ENCODE results near the gene DHRSX.

Gene DHRSX

GRCh38 chrX:2450681-2451080 lies 50.1 kb downstream of the DHRSX start:
- DNase-seq = no peak
- Histone ChIP-seq H3K4me3 (ENCODE audit: low read depth, low read length) (no peak overlapping the region), H3K27ac (no peak overlapping the region), H3K27me3 (replicated peaks) (no peaks in the 10 kb centered on the region), H3K36me3 (replicated peaks) (no peaks in the 10 kb centered on the region)
- in situ Hi-C loops (cut with HindIII; ENCODE audit: low pct_ligation_motif_present, low sequenced_read_pairs) = no loop called here
- TF ChIP-seq CTCF (IDR thresholded peaks at IDR 0.05; ENCODE audit: low read depth, low read length, missing control alignments) = no peak

DNA sequence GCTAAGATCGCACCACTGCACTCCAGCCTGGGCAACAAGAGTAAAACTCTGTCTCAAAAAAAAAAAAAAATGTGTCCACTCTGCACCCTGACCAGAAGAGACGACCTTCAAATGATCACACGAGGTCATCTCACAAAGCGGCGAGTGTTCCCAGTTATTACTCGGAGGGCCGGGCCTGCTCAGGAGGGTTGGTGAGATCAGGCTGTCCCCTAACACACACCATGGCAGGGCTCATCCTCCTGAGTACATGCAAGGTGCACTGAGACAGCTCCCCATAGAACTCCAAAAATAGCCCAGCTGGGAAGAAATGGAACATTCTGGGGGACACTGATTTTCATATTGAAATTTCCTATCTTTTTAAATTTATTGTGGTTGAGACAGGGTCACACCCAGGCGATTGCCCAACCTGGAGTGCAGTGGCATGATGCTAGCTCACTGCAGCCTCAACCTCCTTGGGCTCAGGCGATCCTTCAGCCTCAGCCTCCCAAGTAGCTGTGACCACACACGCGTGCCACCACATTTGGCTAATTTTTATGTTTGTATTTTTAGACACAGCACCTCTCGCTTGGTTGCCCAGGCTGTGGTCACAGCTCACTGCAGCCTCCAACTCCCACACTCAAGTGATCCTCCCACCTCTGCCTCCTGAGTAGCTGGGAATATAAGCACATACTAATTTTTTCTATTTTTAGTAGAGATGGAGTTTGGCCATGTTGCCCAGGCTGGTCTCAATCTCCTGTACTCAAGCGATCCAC lies 51.5 kb downstream of the DHRSX start:
- no peak overlapping the region for H3K27ac ChIP-seq
- no peak for TF ChIP-seq CTCF (IDR thresholded peaks at IDR 0.05; ENCODE audit: low read depth, low read length, missing control alignments)
- H3K27me3 ChIP-seq (replicated peaks) = no peaks in the 10 kb centered on the region
- DNase-seq = no peak
- H3K4me3 ChIP-seq (ENCODE audit: low read depth, low read length) = no peak overlapping the region
- no peaks in the 10 kb centered on the region for H3K36me3 ChIP-seq (replicated peaks)
- in situ Hi-C loops (cut with HindIII; ENCODE audit: low pct_ligation_motif_present, low sequenced_read_pairs) = no loop called here

- Histone ChIP-seq H3K27me3 (replicated peaks) (no peaks in the 10 kb centered on the region), H3K4me3 (ENCODE audit: low read depth, low read length) (no peak overlapping the region), H3K36me3 (replicated peaks) (no peaks in the 10 kb centered on the region), H3K27ac (no peak overlapping the region)
- in situ Hi-C loops (cut with HindIII; ENCODE audit: low pct_ligation_motif_present, low sequenced_read_pairs) = no loop called here
- no peak for DNase-seq
- no peak for TF ChIP-seq CTCF (IDR thresholded peaks at IDR 0.05; ENCODE audit: low read depth, low read length, missing control alignments)
Measured at GRCh38 chrX:2447484-2447883, 53.3 kb downstream of the DHRSX start.

- Histone ChIP-seq H3K4me3 (ENCODE audit: low read depth, low read length) (no peak overlapping the region), H3K27ac (no peak overlapping the region), H3K36me3 (replicated peaks) (no peaks in the 10 kb centered on the region), H3K27me3 (replicated peaks) (no peaks in the 10 kb centered on the region)
- in situ Hi-C loops (cut with HindIII; ENCODE audit: low pct_ligation_motif_present, low sequenced_read_pairs) = no loop called here
- no peak for TF ChIP-seq CTCF (IDR thresholded peaks at IDR 0.05; ENCODE audit: low read depth, low read length, missing control alignments)
- no peak for DNase-seq
Measured at GRCh38 chrX:2446815-2447214, 54.0 kb downstream of the DHRSX start.

- DNase-seq = no peak
- TF ChIP-seq CTCF (IDR thresholded peaks at IDR 0.05; ENCODE audit: low read depth, low read length, missing control alignments) = no peak
- Histone ChIP-seq H3K27ac (no peak overlapping the region), H3K27me3 (replicated peaks) (no peaks in the 10 kb centered on the region), H3K36me3 (replicated peaks) (no peaks in the 10 kb centered on the region), H3K4me3 (ENCODE audit: low read depth, low read length) (no peak overlapping the region)
- in situ Hi-C loops (cut with HindIII; ENCODE audit: low pct_ligation_motif_present, low sequenced_read_pairs) = no loop called here
Measured at GRCh38 chrX:2445662-2446623, 54.8 kb downstream of the DHRSX start.

Measured in brain microvascular endothelial cell (primary cell).